Mesothelial cell of epicardium (in vitro differentiated cells): ENCODE measurements around the gene TMEM150A. TPM values are rescaled to one million over a fixed set of nuclear protein-coding genes. Genes with fewer than 3 reads are reported as not detected.

Experiments used
- DNase-seq, 2 experiments: peaks; one replicate each; pipeline ENCODE4 v3.0.0; 2021; ENCODE audit warnings: low spot score in 2 of 2; ENCODE audit not compliant: unreplicated experiment in 2 of 2
- H3K27ac Mint-ChIP-seq: 2 replicates; pipeline ENCODE4 v1.8.0; 2021; ENCODE audit warnings: mixed read lengths
- H3K27me3 Mint-ChIP-seq: 2 replicates; pipeline ENCODE4 v1.8.0; 2021; ENCODE audit warnings: low read depth, mixed read lengths
- H3K36me3 Mint-ChIP-seq: 2 replicates; pipeline ENCODE4 v1.8.0; 2021; ENCODE audit warnings: mixed read lengths
- H3K4me1 Mint-ChIP-seq: 2 replicates; pipeline ENCODE4 v1.8.0; 2021; ENCODE audit warnings: mixed read lengths
- H3K4me3 Mint-ChIP-seq: 2 replicates; pipeline ENCODE4 v1.8.0; 2021; ENCODE audit warnings: mild to moderate bottlenecking, moderate library complexity, mixed read lengths
- H3K9me3 Mint-ChIP-seq: 2 replicates; pipeline ENCODE4 v1.8.0; 2021; ENCODE audit warnings: mixed read lengths
- CTCF ChIP-seq: fragments of 200-600 bp; sonication (generic); IDR thresholded peaks from one replicate; pipeline ENCODE4 v1.5.0; 2021; ENCODE audit warnings: antibody characterized with exemption; ENCODE audit not compliant: unreplicated experiment
- total RNA-seq: library from RNA; stranded (reverse); gene quantifications from 3 replicates; pipeline ENCODE4 v1.2.1, GENCODE V29; 2021

The TMEM150A gene
- total RNA-seq, 1 donor from 2014 or later = 13.5 TPM

- Mint-ChIP-seq H3K4me1 (peaks cover 16% of the 10 kb centered on the region), H3K27ac (no peak overlapping the region), H3K36me3 (peaks cover 7% of the 10 kb centered on the region), H3K9me3 (no peaks in the 10 kb centered on the region), H3K4me3 (no peak overlapping the region), H3K27me3 (no peaks in the 10 kb centered on the region)
- DNase-seq = no peak
- no peak for TF ChIP-seq CTCF
Measured at GRCh38 chr2:85583667-85584353, 18.7 kb downstream of the TMEM150A start.

- no peak overlapping the region for H3K4me3 Mint-ChIP-seq
- DNase-seq = no peak
- H3K9me3 Mint-ChIP-seq = no peaks in the 10 kb centered on the region
- no peaks in the 10 kb centered on the region for H3K27me3 Mint-ChIP-seq
- no peak overlapping the region for H3K27ac Mint-ChIP-seq
- peaks cover 29% of the 10 kb centered on the region for H3K4me1 Mint-ChIP-seq
- TF ChIP-seq CTCF = no peak
- peaks cover 7% of the 10 kb centered on the region for H3K36me3 Mint-ChIP-seq
Measured at GRCh38 chr2:85582492-85582891, 20.0 kb downstream of the TMEM150A start.

GRCh38 chr2:85580206-85580605 lies 22.3 kb downstream of the TMEM150A start:
- no peak for TF ChIP-seq CTCF
- Mint-ChIP-seq H3K36me3 (peaks cover 7% of the 10 kb centered on the region), H3K27ac (peak overlapping the region; percentile 39), H3K4me3 (no peak overlapping the region), H3K4me1 (peaks cover 43% of the 10 kb centered on the region), H3K9me3 (no peaks in the 10 kb centered on the region), H3K27me3 (no peaks in the 10 kb centered on the region)
- DNase-seq = no peak

GRCh38 chr2:85579266-85579935 lies 23.1 kb downstream of the TMEM150A start:
- peak overlapping the region; percentile 96 for H3K27ac Mint-ChIP-seq

More at GRCh38 chr2:85579266-85579935, 23.1 kb downstream of the TMEM150A start:
- TF ChIP-seq CTCF = no peak
- DNase-seq = no peak
- peaks cover 42% of the 10 kb centered on the region for H3K4me1 Mint-ChIP-seq
- H3K27me3 Mint-ChIP-seq = no peaks in the 10 kb centered on the region
- H3K9me3 Mint-ChIP-seq = no peaks in the 10 kb centered on the region
- peak overlapping the region; percentile 79 for H3K4me3 Mint-ChIP-seq
- H3K36me3 Mint-ChIP-seq = peaks cover 7% of the 10 kb centered on the region
